ENCODE data around the gene CEPT1. TPM values are rescaled to one million over a fixed set of nuclear protein-coding genes. Genes with fewer than 3 reads are reported as not detected.

CEPT1 gene
- total and polyA plus RNA-seq, 2 donors, result 20.4 to 87.7 TPM

GRCh38 chr1:111139324-111139955 is 583 bp upstream of the CEPT1 start:
- under 1% methylated on average over 33 of the region's 33 CpGs for WGBS
- peak overlapping the region; percentile 93 for H3K27ac ChIP-seq (ENCODE audit: low read depth)
- peak; percentile 39 for DNase-seq (ENCODE audit: extremely low spot score)
- no peaks in the 10 kb centered on the region for H3K36me3 ChIP-seq (ENCODE audit: insufficient read depth)
- peak overlapping the region; percentile 91 for H3K4me3 ChIP-seq (ENCODE audit: low read depth, low read length)
- no peaks in the 10 kb centered on the region for H3K4me1 ChIP-seq (ENCODE audit: insufficient read depth)

GRCh38 chr1:111140680-111140967 is 601 bp downstream of the CEPT1 start:
- Histone ChIP-seq H3K4me1 (ENCODE audit: insufficient read depth) (no peaks in the 10 kb centered on the region), H3K36me3 (ENCODE audit: insufficient read depth) (no peaks in the 10 kb centered on the region), H3K27ac (ENCODE audit: low read depth) (peak overlapping the region; percentile 90), H3K4me3 (ENCODE audit: low read depth, low read length) (peak overlapping the region; percentile 91)
- no peak for DNase-seq (ENCODE audit: extremely low spot score)
- WGBS, result 0% methylated on average over 9 of the region's 9 CpGs

GRCh38 chr1:111141245-111142220 is 1.5 kb downstream of the CEPT1 start:
- 40% methylated on average over 5 of the region's 5 CpGs for WGBS
- DNase-seq (ENCODE audit: extremely low spot score), result no peak
- H3K4me3 ChIP-seq (ENCODE audit: low read depth, low read length), result peak overlapping the region; percentile 91
- H3K4me1 ChIP-seq (ENCODE audit: insufficient read depth), result no peaks in the 10 kb centered on the region
- H3K27ac ChIP-seq (ENCODE audit: low read depth), result no peak overlapping the region
- no peaks in the 10 kb centered on the region for H3K36me3 ChIP-seq (ENCODE audit: insufficient read depth)

- no peak overlapping the region for H3K27ac ChIP-seq (ENCODE audit: low read depth)
- H3K4me3 ChIP-seq (ENCODE audit: low read depth, low read length), result no peak overlapping the region
- H3K4me1 ChIP-seq (ENCODE audit: insufficient read depth), result no peaks in the 10 kb centered on the region
- no peaks in the 10 kb centered on the region for H3K36me3 ChIP-seq (ENCODE audit: insufficient read depth)
- no peak for DNase-seq (ENCODE audit: extremely low spot score)
- 67% methylated on average over 5 of the region's 5 CpGs for WGBS
Observed at GRCh38 chr1:111142356-111142975, 2.4 kb downstream of the CEPT1 start.

GRCh38 chr1:111145542-111145941 is 5.5 kb downstream of the CEPT1 start:
- Histone ChIP-seq H3K27ac (ENCODE audit: low read depth) (no peak overlapping the region), H3K4me1 (ENCODE audit: insufficient read depth) (no peaks in the 10 kb centered on the region), H3K4me3 (ENCODE audit: low read depth, low read length) (no peak overlapping the region), H3K36me3 (ENCODE audit: insufficient read depth) (peaks cover 8% of the 10 kb centered on the region)
- DNase-seq (ENCODE audit: extremely low spot score), result no peak
- WGBS, result 96% methylated on average over 2 of the region's 2 CpGs

GRCh38 chr1:111145963-111146768 is 6.1 kb downstream of the CEPT1 start:
- Histone ChIP-seq H3K27ac (ENCODE audit: low read depth) (no peak overlapping the region), H3K36me3 (ENCODE audit: insufficient read depth) (peaks cover 10% of the 10 kb centered on the region), H3K4me3 (ENCODE audit: low read depth, low read length) (no peak overlapping the region), H3K4me1 (ENCODE audit: insufficient read depth) (no peaks in the 10 kb centered on the region)
- DNase-seq (ENCODE audit: extremely low spot score), result no peak

- Histone ChIP-seq H3K4me1 (ENCODE audit: insufficient read depth) (no peaks in the 10 kb centered on the region), H3K36me3 (ENCODE audit: insufficient read depth) (peaks cover 10% of the 10 kb centered on the region), H3K4me3 (ENCODE audit: low read depth, low read length) (no peak overlapping the region), H3K27ac (ENCODE audit: low read depth) (no peak overlapping the region)
- 66% methylated on average over 3 of the region's 3 CpGs for WGBS
- DNase-seq (ENCODE audit: extremely low spot score), result no peak
Observed at GRCh38 chr1:111147948-111148347, 7.9 kb downstream of the CEPT1 start.

- Histone ChIP-seq H3K36me3 (ENCODE audit: insufficient read depth) (peaks cover 12% of the 10 kb centered on the region), H3K4me3 (ENCODE audit: low read depth, low read length) (no peak overlapping the region)
Observed at GRCh38 chr1:111148376-111148881, 8.4 kb downstream of the CEPT1 start.

GRCh38 chr1:111151838-111152237 is 11.8 kb downstream of the CEPT1 start:
- no peak overlapping the region for H3K4me3 ChIP-seq (ENCODE audit: low read depth, low read length)
- WGBS, result 68% methylated on average over 3 of the region's 3 CpGs
- no peaks in the 10 kb centered on the region for H3K4me1 ChIP-seq (ENCODE audit: insufficient read depth)
- H3K36me3 ChIP-seq (ENCODE audit: insufficient read depth), result peaks cover 14% of the 10 kb centered on the region
- H3K27ac ChIP-seq (ENCODE audit: low read depth), result no peak overlapping the region
- no peak for DNase-seq (ENCODE audit: extremely low spot score)

More at GRCh38 chr1:111148376-111148881, 8.4 kb downstream of the CEPT1 start:
- no peaks in the 10 kb centered on the region for H3K4me1 ChIP-seq (ENCODE audit: insufficient read depth)
- no peak overlapping the region for H3K27ac ChIP-seq (ENCODE audit: low read depth)
- 75% methylated on average over 2 of the region's 2 CpGs for WGBS
- DNase-seq (ENCODE audit: extremely low spot score), result no peak

- no peak for DNase-seq (ENCODE audit: extremely low spot score)
- Histone ChIP-seq H3K4me3 (ENCODE audit: low read depth, low read length) (no peak overlapping the region), H3K36me3 (ENCODE audit: insufficient read depth) (peaks cover 9% of the 10 kb centered on the region), H3K4me1 (ENCODE audit: insufficient read depth) (no peaks in the 10 kb centered on the region), H3K27ac (ENCODE audit: low read depth) (no peak overlapping the region)
- WGBS, result 88% methylated on average over 5 of the region's 5 CpGs
Observed at GRCh38 chr1:111154021-111154999, 14.3 kb downstream of the CEPT1 start.

GRCh38 chr1:111157431-111157830 is 17.4 kb downstream of the CEPT1 start:
- H3K27ac ChIP-seq (ENCODE audit: low read depth), result no peak overlapping the region
- WGBS, result 88% methylated on average over 2 of the region's 2 CpGs
- no peak overlapping the region for H3K4me3 ChIP-seq (ENCODE audit: low read depth, low read length)
- peaks cover 4% of the 10 kb centered on the region for H3K36me3 ChIP-seq (ENCODE audit: insufficient read depth)
- H3K4me1 ChIP-seq (ENCODE audit: insufficient read depth), result no peaks in the 10 kb centered on the region
- DNase-seq (ENCODE audit: extremely low spot score), result no peak

GRCh38 chr1:111161843-111162487 is 21.9 kb downstream of the CEPT1 start:
- WGBS, result 33% methylated on average over 1 of the region's 1 CpG
- no peak overlapping the region for H3K27ac ChIP-seq (ENCODE audit: low read depth)
- no peaks in the 10 kb centered on the region for H3K36me3 ChIP-seq (ENCODE audit: insufficient read depth)
- DNase-seq (ENCODE audit: extremely low spot score), result no peak
- H3K4me1 ChIP-seq (ENCODE audit: insufficient read depth), result no peaks in the 10 kb centered on the region
- H3K4me3 ChIP-seq (ENCODE audit: low read depth, low read length), result no peak overlapping the region

Measured in urinary bladder (tissue), 4 donors.